GM15510 (cell line): ENCODE measurements around the gene PPIL1.

Experiments
- POLR2A ChIP-seq: IDR thresholded peaks from 3 replicates; pipeline ENCODE4 v1.6.1; 2011; ENCODE audit warnings: borderline replicate concordance; ENCODE audit not compliant: insufficient read length; ENCODE audit errors: extremely low read depth

PPIL1 gene

DNA sequence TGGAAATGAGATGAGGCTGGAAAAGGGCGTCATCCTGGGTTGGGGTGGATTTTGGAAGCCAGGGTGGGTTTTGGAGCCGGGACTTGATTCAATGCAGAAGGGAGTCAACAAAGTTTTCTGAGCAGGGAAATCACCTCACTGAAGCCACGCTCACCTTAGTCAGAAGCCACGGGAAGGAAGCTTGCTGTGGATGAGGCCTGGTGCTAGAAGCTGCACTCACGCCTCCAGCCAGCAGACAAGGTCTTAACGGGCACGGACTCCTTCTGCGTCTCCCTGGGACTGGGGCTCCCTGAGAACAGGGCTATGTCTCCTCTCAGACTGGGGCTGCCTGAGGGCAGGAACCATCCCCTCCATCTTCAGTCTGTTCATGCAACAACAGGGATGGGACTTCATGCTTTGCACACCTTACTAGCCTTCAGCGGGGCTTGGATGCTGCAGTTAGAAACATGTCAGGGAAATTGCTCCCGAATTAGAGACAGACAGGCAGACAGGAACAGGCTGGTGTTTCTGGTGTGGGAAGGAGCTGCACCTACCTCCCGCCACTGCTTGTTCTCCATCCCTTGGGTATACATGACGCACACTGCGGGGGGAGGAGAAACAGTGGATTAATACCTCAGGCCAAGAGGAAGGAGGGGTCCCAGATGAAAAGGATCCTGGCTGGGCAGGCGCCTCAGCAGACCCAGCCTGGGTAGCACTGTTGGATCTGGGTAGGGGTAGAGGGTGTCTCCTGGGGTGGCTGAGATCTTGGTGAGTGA is 52.8 kb downstream of the PPIL1 start:
- no peak for TF ChIP-seq POLR2A

DNA sequence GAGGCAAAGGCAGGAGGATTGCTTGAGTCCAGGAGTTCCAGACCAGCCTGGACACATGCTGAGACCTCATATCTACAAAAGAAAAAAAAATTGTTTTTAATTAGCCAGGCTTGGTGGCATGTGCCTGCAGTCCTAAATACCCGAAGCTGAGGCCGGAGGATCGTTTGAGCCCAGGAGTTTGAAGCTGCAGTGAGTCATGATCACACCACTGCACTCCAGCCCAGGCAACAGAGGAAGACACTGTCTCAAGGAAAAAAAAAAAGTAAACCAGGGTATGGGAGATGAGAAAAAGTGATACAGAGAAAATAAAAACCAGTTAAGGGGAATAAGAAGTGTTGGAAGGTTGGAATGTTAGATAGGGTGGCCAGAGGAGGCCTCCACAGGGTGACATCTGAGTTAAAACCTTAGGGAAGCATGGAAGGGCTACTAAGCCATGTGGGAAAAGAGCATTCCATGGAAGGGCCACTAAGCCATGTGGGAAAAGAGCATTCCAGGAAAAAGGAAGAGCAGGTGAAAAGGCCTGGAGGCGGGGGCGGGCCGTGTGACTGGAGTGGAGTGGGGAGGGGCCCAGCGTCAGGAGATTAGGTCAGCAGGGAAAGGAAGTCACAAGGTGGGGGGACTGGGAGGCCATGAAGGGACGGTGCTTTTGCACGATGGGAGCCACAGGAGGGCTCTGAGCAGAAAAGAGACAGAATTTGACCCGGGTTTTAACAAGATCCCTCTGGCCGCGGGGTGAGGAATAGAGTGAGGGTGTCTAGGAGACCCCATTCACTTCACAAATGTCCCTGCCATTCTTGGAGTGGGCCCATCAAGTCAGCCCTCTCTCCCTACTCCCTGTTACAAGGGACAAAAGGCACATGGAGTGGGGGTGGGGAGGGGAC is 53.7 kb downstream of the PPIL1 start:
- no peak for TF ChIP-seq POLR2A

DNA sequence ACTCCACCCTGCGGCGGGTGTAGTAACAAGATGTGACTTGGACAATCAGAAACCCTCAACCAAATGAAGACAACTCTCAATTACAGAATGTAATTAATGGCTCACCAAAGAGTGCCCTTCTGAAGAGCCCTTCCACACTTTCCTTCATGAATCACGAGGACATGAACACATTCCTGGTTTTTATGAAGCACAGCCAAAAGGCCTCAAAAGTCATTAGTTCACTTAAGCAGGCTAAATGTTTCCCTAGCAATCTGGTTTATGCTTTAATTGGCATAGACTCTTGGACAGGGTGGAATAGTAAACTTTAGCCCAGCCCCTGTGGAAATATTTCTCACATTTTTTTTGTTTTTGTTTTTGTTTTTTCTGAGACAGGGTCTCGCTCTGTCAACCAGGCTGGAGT is 55.8 kb downstream of the PPIL1 start:
- no peak for TF ChIP-seq POLR2A

DNA sequence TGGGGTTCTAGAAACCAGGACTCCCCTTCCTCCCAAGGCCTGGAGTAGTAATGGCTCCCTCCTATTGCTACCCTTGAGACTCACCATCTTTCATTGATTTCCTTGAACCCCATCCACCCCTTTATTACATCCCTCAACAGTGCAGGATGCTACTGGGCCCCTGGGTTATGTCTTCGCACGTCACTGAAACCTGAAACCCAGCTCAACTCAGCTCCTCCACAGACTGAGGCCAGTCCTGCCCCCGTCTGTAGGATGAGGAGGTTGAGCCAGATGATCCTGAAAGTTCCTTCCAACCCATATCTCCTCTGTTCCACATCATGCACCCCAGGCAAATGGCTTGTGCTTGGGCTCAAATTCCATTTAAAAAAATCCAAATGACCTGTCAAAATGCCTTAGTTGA is 56.8 kb downstream of the PPIL1 start:
- TF ChIP-seq POLR2A = no peak

DNA sequence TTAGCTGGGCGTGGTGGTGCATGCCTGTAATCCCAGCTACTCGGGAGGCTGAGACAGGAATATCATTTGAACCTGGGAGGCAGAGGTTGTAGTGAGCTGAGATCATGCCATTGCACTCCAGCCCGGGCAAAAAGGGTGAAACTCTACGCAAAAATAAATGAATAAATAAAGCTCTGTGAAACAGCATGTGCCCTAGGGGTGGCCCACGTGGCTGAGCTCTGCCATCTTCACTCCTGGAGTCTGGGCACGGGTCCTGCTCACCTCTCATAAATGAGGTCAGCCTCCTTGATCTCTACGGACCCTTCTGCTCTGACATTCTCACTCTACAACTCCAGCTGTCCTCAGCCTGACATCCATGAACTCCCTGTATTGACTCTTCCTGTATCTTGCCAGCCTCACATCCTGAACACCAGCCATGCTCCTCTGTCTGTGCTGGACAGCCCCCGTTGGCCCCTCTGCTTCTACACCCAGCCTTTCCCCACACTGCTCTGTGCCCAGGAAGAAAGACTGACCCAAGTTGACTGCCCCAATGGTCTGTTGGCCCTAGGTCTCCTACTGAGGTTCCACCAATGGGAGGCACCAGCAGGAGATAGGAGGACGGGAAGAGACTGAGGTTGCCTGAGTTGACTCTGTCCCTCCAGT is 57.3 kb downstream of the PPIL1 start:
- no peak for TF ChIP-seq POLR2A

DNA sequence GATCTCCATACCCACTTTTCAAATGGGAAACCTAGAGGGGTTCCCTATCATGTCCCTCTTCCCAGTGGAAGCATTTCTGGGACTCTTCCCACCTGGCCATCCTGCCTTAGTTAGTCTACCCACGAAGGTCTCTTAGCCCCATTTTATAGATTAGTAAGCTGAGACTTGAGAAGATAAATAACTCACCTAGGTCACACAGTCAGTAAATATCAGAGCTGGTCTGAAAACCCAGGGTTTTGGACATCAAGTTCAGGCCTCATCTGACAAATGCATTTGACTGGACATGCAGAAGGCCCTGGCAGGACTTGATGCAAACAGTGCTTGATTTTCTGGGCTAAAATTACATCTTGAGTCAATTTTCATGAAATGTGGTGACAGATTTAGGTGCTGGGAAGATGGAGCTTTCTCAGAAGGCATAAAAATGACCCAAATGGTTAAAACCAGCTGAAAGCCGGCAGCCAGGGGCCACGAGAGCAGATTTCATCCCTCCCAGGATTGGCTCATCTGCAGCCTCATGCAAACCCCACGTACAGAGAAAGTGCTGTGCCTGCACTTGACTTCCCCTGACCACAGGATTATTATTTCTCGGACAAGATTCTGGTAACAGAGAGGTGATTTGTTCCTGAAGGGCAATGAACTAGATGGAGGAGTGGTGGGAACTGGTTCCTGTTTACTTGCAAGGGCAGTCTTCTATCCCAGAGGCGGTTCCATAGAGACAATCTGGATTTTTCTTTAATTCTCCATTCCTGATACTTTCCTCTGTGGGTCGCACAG is 58.5 kb downstream of the PPIL1 start:
- TF ChIP-seq POLR2A = no peak

DNA sequence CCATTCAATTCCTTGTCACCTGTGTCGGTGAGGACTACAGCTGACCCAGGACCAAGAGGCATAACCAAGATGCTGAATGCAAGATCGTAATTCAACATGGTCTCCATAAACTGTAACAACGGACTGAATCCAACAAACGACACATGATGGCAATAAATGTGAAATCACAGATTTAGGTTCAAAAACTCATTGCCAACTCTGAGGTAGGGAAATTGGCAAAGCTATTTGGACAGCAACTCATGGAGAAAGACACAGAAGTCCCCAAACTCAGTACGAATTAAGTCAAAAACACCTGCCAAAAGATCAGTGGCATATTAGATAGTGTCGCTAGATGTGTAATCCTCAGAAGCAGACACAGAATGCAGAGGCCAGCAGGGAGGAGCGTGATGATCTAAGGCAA is 60.4 kb downstream of the PPIL1 start:
- TF ChIP-seq POLR2A = no peak

DNA sequence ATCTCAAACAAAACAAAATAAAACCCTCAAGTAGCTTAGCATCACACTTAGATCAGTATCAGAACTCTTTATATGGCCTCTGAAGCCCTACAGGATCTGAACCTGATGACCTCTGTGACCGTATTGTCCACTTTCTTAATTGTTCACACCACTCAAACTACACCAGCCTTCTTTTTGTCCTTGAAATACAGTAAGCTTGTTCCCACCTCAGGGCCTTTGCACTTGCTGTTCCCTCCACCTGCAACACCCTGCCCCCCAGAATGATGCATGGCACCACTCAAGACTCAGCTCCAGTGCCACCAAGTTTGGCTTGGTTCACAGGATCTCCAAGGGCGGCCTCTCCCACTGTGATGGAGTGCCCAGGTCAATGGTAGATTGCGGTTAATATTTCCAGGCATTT is 61.1 kb downstream of the PPIL1 start:
- TF ChIP-seq POLR2A = no peak

DNA sequence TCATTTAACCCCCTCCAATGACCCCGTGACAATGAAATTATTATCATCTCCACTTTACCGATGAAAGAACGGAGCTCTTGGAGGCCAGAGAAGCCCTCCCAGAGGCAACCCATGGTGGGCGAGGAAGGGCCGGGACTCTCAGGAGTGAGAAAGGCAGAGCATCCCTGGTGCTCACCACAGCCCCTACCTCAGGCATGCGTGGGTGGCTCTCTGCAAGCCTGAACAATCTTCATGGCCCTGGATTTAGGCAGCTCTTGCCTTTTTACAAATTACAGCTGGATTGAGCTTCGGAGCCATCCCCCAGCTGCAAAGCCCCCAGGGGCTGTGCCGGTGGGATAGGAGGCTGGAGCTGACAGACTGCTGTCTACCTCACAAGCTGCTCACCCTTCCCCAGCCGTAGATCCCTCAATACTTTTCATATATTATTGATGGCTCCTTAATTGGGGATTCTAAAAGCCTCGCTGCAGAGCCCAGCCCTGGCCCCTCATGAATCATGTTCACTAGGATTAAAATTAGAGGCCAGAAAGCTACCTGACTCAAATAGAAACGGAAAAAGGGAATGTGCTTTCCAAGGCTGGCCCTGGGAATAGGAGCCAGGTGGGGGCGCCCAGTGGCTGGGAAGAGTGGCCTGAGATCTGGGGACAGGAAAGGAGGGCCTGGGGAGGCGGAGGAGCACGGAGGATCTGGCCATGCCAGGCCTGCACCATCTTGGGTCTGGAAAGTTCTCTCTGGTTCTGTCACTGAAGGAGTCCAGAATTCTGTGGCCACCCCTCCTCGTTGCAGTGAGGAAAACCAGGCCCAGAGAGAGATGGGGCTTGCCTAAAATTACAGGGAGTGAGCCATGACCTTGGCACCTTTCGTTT is 64.4 kb downstream of the PPIL1 start:
- no peak for TF ChIP-seq POLR2A

DNA sequence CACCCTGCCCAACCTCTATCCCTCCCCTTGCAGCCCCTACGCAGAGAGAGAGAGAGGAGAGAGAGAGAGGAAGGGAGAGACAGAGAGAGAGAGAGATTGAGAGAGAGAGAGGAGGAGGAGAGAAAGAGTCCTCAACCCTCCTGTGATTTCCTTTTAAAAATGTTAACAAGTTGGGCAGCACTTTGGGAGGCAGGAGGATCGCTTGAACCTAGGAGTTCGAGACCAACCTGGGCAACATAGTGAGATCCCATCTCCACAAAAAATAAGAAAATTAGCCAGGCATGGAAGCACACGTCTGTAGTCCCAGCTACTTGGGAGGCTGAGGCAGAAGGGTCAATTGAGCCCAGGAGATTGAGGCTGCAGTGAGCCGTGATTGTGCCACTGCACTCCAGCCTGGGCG is 65.4 kb downstream of the PPIL1 start:
- no peak for TF ChIP-seq POLR2A

DNA sequence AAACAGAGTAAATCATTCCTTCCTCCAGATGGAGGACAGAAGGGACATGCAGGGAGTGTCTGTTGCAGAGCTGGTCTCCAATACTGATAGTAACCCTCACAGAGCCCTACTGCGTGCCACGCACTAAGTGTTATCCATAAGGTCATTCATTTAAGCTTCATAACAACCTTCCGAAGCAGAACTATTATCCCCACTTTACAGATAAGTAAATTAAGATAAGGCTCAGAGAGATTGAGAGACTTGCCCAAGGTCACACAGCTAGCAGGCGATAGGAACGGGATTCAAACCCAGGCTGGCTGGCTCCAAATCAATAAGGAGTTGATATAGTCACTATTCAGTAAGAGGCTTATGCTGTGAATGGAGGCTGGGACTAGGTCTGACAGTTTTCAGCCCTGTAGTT is 66.0 kb downstream of the PPIL1 start:
- TF ChIP-seq POLR2A = no peak

DNA sequence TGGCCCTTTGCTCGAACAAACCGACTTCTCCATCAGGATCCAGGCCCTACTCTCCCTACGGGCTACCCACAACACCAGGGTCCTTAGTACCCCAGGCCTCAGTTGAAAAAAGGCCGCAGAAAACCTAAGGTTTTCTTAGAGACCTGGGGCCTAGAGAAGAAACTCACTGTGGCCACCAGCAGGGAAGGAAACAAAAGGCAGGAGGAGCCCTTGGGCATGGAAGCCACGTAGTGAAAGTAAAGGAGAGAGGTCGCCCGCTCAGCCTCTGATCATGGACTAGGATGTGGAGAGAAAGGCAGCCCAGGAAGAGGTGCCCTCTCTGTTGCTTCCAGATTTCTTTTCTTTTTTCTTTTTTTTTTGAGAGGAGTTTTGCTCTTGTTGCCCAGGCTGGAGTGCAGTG is 66.9 kb downstream of the PPIL1 start:
- TF ChIP-seq POLR2A = no peak

DNA sequence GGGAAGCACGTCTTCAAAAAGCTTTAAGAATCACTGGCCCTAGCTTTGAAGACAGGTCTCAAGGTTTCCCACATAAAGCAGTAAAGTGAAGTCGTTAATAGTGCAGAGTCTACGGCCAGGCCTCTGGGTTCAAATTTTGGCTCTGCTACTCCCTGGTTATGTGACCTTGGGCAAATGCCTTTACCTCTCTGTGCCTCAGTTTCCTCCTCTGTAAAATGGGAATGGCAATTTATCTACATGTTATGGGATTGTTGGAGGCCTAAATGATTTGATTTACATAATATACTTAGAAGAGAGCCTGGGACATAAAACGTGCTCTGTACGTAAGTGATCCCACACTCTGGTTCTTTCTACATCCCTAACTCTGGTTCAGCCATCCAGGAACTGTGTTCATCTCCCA is 67.5 kb downstream of the PPIL1 start:
- no peak for TF ChIP-seq POLR2A

DNA sequence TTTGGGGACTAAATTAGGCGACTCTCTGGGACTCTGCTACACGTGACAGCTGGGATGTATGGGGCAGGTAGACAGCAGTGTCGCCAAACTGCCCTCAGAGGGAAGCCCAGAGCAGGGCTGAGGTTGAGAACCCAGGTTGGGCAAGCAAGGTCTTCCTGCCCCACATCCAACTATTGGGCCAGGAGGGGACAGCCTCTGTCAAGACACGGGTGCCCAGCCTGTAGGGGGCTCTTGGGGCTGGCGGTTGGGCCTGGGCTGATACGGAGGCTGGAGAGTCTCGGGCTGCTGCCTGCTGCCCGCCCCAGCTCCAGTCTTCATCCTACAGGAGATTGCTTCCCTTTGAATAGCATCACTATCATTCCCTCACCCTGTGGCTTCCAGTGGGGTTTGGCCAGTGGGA is 68.7 kb downstream of the PPIL1 start:
- no peak for TF ChIP-seq POLR2A
